VCaP (cell line): ENCODE results near the gene CCDC60.
A peak's percentile ranks its signal among the peaks of the same experiment; 100 is the strongest.

Source experiments
- H3K27ac ChIP-seq: fragments of 450-650 bp; 2 replicates; pipeline ENCODE4 v1.5.1; 2017
- CTCF ChIP-seq: fragments of 450-650 bp; conservative IDR thresholded peaks from 2 replicates; pipeline ENCODE4 v1.5.1; 2017; ENCODE audit warnings: mild to moderate bottlenecking, moderate library complexity

CCDC60 gene

DNA sequence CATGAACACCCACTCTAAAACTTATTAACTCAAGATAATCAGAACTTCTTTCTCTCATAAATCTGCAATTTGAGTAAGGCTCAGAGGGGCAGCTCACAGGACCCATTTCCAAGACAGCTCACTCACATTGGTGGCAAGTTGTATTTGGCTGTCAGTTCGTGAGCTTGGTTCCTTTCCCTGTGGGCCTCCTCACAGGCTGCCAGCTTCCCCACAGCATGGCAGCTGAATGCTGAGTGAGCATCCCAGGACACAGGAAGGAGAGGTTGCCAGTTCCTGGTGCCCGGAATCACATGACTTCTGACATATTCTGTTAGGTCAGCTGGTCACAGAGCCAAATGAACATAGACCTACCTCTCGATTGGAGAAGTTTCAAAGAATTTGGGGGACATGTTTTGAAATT lies 142.4 kb downstream of the CCDC60 start:
- TF ChIP-seq CTCF: no peak
- no peak overlapping the region for H3K27ac ChIP-seq

GRCh38 chr12:119479121-119479561 lies 144.6 kb downstream of the CCDC60 start:
- TF ChIP-seq CTCF: no peak

GRCh38 chr12:119480551-119480950 lies 146.0 kb downstream of the CCDC60 start:
- TF ChIP-seq CTCF: no peak
- H3K27ac ChIP-seq: no peak overlapping the region

More at GRCh38 chr12:119479121-119479561, 144.6 kb downstream of the CCDC60 start:
- peak overlapping the region; percentile 40 for H3K27ac ChIP-seq

GRCh38 chr12:119486599-119487154 lies 152.1 kb downstream of the CCDC60 start:
- no peak for TF ChIP-seq CTCF
- H3K27ac ChIP-seq: no peak overlapping the region

DNA sequence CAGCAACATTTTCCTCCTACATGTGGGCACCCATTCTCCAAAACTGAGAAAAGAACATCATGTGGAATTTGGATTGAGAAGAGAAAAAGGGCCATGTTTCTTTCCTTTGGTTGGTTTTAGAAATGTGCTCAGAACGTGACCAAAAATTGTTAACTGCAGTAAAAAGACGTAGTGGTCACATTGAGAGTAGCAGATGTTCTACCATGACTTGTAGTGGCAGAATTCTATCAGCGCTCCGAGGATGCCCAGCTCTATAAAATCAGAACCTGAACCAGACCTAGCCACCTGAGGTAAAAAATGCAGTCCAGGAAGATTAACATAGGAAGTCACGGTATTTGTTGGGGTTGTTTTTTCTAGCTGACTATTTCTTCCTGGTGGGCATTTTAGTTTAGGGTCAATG lies 157.3 kb downstream of the CCDC60 start:
- TF ChIP-seq CTCF: no peak
- no peak overlapping the region for H3K27ac ChIP-seq

- 0 out of 2 replicates have a peak, but pooled peaks have one; percentile 7 for TF ChIP-seq CTCF
- H3K27ac ChIP-seq: no peak overlapping the region
These were observed 165.7 kb downstream of the CCDC60 start for GRCh38 chr12:119500209-119500608.

GRCh38 chr12:119501052-119501451 lies 166.5 kb downstream of the CCDC60 start:
- H3K27ac ChIP-seq: no peak overlapping the region
- TF ChIP-seq CTCF: no peak
